ENCODE data around the gene RARB. TPM values are rescaled to one million over a fixed set of nuclear protein-coding genes. Genes with fewer than 3 reads are reported as not detected.

RARB gene
- total RNA-seq, 2 experiments from 2014 or later: not detected

DNA sequence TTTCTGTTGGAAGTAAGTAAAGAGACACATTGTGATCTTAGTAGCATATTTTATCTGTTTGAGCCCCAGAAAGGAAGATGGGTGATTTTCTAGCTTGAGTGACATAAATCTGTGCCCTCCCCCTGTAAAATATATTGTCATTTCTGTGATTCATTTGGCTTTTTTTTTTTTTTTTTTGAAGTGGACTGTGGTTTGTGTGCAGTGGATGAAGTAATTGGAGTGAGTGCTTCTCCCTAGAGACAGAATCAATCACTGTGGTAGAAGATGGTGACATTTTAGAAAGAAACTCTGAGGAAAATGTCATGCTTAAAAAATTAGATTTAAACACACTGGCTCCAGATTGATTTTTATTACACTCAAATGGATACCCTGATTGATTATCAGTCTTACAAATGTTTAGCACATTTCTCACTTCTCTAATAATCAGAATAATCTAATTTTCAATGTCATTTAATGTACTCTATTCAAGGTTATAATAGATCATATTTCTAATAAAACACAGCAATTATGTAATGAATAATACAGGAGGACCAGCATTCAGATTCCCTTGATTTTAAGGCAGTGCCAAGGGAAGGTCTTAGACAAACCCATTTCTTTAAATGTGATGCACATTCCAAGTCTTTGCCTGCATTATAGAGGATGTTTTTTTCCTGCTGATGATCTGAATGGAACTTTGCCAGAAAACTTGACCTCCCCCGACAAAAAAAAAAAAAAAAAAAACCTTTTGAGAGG lies 120.0 kb downstream of the RARB start:
- Mint-ChIP-seq H3K27ac (no peak overlapping the region), H3K36me3 (ENCODE audit: low read depth) (no peaks in the 10 kb centered on the region), H3K9me3 (no peaks in the 10 kb centered on the region), H3K27me3 (peaks cover 4% of the 10 kb centered on the region), H3K4me3 (no peak overlapping the region), H3K4me1 (ENCODE audit: low read depth) (no peaks in the 10 kb centered on the region)
- POLR2A ChIA-PET: no interaction called here
- no peak for TF ChIP-seq CTCF (IDR thresholded peaks at IDR 0.05)
- CTCF ChIA-PET: interaction anchor here (0.7 to 1.5 kb wide), 2 partner anchors 15 to 17 kb away, joined by 3 read pairs; no protein-coding TSS in a partner anchor
- ATAC-seq (no peak), DNase-seq (no peak)
- intact Hi-C loops (cut with micrococcal nuclease): no loop called here

GRCh38 chr3:25548836-25549235 lies 120.8 kb downstream of the RARB start:
- H3K4me3 Mint-ChIP-seq: no peak overlapping the region
- peaks cover 4% of the 10 kb centered on the region for H3K27me3 Mint-ChIP-seq
- ChIA-PET POLR2A (interaction anchor here (1.3 kb wide), 1 partner anchor 24 kb away, joined by 3 read pairs; no protein-coding TSS in a partner anchor), CTCF (interaction anchor here (0.5 to 1.5 kb wide), 3 partner anchors 16 to 415 kb away, joined by 3 read pairs; no protein-coding TSS in a partner anchor)
- no peaks in the 10 kb centered on the region for H3K4me1 Mint-ChIP-seq (ENCODE audit: low read depth)
- intact Hi-C loops (cut with micrococcal nuclease): no loop called here
- ATAC-seq (no peak), DNase-seq (no peak)
- H3K36me3 Mint-ChIP-seq (ENCODE audit: low read depth): no peaks in the 10 kb centered on the region
- no peak for TF ChIP-seq CTCF (IDR thresholded peaks at IDR 0.05)
- no peak overlapping the region for H3K27ac Mint-ChIP-seq
- H3K9me3 Mint-ChIP-seq: no peaks in the 10 kb centered on the region

- no peaks in the 10 kb centered on the region for H3K36me3 Mint-ChIP-seq (ENCODE audit: low read depth)
- intact Hi-C loops (cut with micrococcal nuclease): no loop called here
- no peak overlapping the region for H3K4me3 Mint-ChIP-seq
- DNase-seq: no peak
- no peak for ATAC-seq
- ChIA-PET CTCF (no interaction called here), POLR2A (no interaction called here)
- no peaks in the 10 kb centered on the region for H3K4me1 Mint-ChIP-seq (ENCODE audit: low read depth)
- H3K9me3 Mint-ChIP-seq: no peaks in the 10 kb centered on the region
- H3K27ac Mint-ChIP-seq: no peak overlapping the region
- peaks cover 3% of the 10 kb centered on the region for H3K27me3 Mint-ChIP-seq
- TF ChIP-seq CTCF (IDR thresholded peaks at IDR 0.05): no peak
Observed at GRCh38 chr3:25552251-25552650, 124.2 kb downstream of the RARB start.

DNA sequence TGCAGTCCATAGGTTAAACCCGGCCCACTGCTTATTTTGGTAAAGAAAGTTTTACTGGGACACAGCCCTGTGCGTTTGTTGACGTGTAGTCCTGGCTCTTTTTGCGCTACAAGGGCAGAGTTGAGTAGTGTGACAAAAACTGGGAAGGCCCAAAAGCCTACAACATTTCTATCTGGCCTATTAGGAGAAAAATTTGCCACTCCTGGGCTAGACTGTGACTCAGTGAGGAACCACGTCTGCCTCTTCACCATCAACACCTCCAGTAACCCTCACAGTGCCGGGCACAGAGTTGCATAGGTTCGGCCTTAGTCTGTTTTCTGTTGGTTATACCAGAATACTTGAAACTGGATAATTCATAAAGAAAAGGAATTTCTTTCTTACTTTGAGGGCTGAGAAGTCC lies 126.3 kb downstream of the RARB start:
- DNase-seq: no peak
- CTCF ChIA-PET: no interaction called here
- intact Hi-C loops (cut with micrococcal nuclease): no loop called here
- POLR2A ChIA-PET: no interaction called here
- Mint-ChIP-seq H3K9me3 (no peaks in the 10 kb centered on the region), H3K27ac (no peak overlapping the region), H3K36me3 (ENCODE audit: low read depth) (no peaks in the 10 kb centered on the region), H3K4me1 (ENCODE audit: low read depth) (no peaks in the 10 kb centered on the region), H3K4me3 (no peak overlapping the region), H3K27me3 (peaks cover 2% of the 10 kb centered on the region)
- no peak for ATAC-seq
- no peak for TF ChIP-seq CTCF (IDR thresholded peaks at IDR 0.05)

DNA sequence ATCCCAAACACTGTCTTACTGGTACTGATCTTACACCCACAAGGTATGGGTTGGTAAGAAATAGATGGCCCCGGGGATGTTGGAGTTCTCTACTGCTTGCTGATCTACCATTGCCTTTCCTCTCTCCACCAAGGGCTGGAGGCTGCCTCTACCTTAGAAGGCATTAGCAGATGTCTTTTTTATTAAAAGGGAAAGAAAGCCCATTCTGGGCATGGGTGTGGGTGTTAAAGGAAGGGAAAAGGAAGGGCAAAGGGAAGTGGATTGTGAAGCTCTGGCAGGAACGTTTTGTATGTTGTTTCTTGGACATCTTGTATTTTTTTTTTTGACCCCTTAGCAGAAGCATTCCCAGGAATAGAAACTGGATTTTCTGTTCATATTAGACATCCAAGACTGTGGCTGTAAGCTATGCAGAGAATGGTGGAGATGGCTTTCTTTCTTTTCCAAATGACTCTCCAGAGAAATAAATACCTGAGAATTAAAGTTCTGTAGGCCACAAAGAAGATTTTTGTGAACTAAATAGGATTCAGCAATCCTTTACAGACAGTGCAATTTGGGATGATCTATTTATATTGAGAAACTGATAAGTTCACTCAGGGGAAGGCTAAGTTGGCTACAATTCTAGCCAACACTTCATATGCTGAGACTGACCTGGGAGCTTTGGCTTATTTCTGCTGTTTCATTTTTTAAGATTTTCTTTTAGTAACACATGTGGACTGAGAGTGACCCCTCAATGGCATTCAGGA lies 127.8 kb downstream of the RARB start:
- no peak for ATAC-seq
- H3K9me3 Mint-ChIP-seq: no peaks in the 10 kb centered on the region
- no peak for DNase-seq
- H3K36me3 Mint-ChIP-seq (ENCODE audit: low read depth): no peaks in the 10 kb centered on the region
- POLR2A ChIA-PET: no interaction called here
- CTCF ChIA-PET: interaction anchor here (1.2 kb wide), 1 partner anchor 435 kb away, joined by 3 read pairs; no protein-coding TSS in a partner anchor
- H3K4me1 Mint-ChIP-seq (ENCODE audit: low read depth): no peaks in the 10 kb centered on the region
- no peak for TF ChIP-seq CTCF (IDR thresholded peaks at IDR 0.05)
- no peak overlapping the region for H3K4me3 Mint-ChIP-seq
- H3K27me3 Mint-ChIP-seq: peaks cover under 1% of the 10 kb centered on the region
- H3K27ac Mint-ChIP-seq: no peak overlapping the region
- intact Hi-C loops (cut with micrococcal nuclease): no loop called here

All from activated CD8-positive, alpha-beta T cell treated with anti-CD3 and anti-CD28 coated beads for 36 hours (primary cell).